NCI-H2227 (cell line): ENCODE measurements around the gene KCNQ1.

Source experiments
- DNase-seq: peaks from one replicate; lab custom pipeline; 2025; ENCODE audit not compliant: unreplicated experiment; lab: John Stamatoyannopoulos, UW

KCNQ1 gene

GRCh38 chr11:2831781-2832532 is 387.1 kb downstream of the KCNQ1 start:
- no peak for DNase-seq

DNA sequence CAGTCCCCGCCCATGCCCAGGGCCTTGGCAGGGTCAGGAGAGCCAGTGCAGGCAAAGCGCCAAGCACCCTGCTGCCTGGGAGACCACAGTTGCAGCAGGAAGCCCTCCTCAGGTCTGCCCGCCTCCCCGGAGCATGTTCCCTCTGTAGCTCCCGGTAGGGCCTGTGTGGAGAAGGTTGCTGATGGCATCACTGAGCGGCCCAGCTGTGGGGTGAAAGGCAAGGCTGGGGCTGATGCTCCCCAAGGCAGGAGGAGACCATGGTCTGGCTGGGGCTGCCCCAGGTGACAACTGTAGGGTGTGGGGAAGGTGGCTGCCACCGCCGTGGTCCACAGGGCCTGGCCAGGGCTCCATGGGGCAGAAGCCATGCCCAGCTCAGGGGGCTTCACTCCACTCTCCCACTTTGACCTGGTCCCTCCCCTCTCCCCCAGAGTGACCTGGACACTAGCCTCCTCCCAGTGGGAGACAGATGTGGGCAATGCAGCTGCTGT is 387.8 kb downstream of the KCNQ1 start:
- no peak for DNase-seq

GRCh38 chr11:2833051-2833715 is 388.4 kb downstream of the KCNQ1 start:
- DNase-seq: no peak

DNA sequence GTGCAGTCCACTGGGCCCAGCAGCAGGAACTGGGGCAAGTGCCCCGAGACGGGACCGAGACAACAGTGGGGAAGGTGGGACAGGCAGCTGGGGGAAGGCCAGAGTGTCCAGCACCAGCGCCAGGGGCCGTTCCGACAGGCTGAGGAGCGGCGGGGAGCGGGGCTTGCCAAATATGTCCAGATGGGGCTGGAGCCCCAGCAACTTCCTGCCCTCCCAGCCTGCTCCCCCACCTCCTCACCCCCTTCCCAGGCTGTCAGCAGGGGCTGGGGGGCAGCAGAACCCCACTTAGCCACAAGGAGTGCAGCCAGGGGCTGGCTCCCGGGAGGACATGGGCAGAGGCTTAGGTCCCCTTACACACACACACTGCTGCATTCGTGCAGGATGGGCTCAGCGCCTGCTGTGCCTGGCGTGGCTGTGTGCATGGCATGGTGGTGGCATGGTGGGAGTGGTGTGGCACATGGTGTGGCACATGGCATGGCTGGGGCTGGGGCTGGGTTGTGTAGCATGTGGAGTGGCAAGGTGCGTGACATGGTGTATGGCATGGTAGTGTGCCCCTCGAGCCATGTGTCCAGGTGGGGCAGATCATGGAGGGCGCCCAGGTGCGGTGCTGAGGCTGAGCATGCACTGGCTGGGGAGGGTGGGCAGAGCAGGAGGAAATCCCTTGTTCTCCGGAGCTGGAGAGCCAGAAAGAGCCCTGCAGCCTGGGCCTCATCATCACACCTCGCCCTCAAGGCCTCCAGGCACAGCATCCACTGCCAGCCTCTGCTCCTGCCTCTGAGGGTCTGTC is 389.1 kb downstream of the KCNQ1 start:
- DNase-seq: no peak

DNA sequence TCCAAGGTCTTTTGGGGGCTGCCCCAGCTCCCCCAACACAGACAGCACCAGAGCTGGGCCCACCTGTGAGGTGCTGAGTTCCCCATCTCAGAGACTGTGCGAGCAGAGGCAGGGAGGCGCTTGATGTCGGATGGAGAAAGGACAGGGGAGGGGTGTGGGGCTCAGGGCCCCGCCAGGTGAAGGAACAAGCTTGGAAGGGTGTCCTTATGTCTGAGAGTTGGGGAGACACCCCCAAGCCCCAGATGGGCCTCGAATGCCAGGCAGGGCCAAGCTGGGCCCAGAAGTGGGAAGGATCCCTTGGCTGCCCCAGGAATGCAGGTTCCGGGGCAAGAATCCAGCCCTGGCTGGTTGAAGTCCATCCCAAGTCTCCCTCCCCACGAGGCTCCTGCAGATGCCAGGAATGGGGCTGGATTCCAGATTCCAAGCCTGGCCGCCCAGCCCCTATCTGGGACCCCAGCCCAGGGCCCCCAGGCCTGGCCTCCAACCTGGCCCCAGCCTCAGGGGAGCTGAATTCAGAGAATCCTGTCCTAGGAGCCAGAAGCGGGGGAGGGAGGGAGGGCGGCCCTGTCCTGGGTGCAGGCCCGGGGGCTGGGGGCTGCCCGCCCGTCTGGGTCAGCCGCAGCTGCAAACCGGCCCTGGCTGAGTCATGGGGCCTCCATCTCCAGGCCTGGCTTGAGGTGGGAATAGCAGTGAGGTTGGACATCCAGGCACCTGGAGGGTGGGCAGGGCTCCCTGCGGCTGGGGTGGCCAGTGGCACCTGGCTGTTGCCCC is 389.9 kb downstream of the KCNQ1 start:
- DNase-seq: no peak

DNA sequence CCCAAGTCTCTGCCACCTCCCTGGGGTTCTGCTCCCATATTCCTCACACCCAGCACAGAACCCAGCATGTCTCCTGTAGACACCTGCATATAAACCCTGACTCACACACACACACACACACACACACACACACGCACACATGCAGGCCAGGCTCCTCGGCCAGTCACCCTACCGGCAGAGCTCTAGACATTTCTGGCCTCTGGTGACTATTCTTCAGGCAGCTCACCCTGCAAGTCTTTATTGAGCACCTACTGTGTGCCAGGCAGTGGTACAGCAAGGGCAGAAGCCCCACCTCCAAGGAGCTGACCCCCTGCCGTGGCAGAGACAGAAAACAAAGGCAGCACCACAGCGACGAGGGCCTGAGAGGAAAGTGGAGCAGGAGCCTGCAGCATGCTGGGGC is 390.5 kb downstream of the KCNQ1 start:
- no peak for DNase-seq

GRCh38 chr11:2835751-2836150 is 390.9 kb downstream of the KCNQ1 start:
- no peak for DNase-seq

DNA sequence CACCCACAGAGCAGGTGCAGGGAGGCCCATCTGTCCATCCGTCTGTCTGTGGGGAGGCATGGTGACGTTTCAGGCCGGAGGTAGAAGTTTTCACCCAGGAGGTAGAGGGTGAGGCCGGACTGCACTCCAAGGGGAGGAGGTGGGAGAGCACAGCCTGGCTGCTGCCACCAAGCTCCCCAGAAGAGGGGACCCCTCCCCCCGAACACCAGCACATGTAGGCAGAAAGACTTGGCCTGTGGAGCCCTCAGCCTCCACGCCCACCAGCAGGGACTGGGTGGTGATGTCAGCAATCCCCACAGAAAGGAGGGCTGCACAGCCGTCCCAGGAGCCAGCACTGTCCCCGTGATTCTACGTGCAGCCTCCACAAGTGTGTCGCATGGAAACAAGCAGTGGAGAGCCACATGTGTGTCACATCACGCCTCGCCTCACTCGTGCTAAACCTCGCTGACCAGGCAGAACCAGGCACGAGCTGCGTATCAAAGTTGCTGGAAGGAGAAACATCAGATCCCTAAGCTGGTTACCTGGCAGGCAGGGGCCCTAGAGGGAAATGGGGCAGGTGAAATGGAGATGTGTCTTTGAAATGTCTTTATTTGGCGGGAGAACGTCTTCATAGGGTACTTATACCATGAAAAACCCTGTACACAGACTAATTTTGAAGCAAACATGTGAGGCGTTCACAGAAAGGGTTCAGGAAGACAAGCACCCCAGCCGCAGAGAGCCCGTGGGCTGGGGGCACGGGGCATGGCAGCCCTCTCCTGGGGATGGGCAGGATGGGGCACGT is 391.7 kb downstream of the KCNQ1 start:
- no peak for DNase-seq

DNA sequence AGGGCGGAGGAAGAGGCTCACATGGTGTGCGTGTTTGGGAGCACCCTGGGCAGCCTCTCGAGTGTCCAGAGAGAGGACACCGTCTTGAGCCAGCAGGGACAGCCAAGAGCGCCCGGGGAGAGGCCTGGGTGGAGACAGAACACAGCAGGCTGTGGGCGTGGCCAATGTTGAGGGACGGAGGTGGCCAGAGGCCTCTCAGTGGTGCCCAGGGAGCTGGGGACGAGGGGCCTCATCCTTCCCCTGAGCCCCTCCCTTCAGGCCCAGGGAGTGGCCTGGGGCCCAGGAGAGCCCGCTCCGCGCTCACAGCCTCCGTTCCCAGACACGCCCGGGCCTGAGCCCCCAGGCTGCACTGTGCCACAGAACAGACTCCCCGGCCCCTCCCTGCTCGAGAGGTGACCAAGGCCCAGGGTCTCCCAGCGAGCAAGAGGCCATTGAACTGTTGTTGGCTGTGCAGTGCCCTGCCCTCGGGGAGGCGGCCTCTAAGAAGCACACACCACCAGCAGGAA is 392.3 kb downstream of the KCNQ1 start:
- DNase-seq: peak; percentile 47

- no peak for DNase-seq
Observed at GRCh38 chr11:2837651-2838050, 392.8 kb downstream of the KCNQ1 start.

GRCh38 chr11:2838091-2838490 is 393.3 kb downstream of the KCNQ1 start:
- no peak for DNase-seq

DNA sequence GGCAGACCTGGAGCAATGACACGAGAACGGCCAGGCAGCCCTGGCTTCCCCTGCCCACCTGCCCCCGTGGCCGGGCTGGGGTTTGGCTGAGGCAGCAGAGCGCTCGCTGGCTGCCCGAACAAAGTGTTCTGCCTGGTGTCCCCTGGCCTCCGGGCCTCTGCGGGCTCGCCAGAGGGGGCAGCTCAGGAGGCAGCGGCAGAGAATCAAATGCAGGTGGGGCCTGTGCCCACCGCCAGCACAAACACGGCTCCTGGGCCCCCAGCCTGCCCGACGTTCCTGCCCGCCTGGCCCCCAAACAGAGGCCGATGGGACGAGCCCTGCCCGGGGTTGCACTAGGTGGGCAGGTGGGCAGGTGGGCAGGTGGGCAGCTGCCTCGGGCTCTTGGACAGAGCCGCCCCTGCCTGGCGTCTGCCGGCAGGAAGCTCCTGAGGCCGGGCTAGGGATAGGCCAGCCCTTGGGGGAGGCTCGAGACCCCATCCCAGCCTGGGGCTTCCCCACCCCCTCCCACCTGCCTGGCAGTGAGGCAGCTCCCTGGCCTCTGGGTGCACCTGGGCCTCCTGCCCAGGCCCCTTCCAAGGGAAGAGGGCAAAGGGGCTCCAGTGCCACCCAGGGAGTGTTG is 394.0 kb downstream of the KCNQ1 start:
- no peak for DNase-seq

DNA sequence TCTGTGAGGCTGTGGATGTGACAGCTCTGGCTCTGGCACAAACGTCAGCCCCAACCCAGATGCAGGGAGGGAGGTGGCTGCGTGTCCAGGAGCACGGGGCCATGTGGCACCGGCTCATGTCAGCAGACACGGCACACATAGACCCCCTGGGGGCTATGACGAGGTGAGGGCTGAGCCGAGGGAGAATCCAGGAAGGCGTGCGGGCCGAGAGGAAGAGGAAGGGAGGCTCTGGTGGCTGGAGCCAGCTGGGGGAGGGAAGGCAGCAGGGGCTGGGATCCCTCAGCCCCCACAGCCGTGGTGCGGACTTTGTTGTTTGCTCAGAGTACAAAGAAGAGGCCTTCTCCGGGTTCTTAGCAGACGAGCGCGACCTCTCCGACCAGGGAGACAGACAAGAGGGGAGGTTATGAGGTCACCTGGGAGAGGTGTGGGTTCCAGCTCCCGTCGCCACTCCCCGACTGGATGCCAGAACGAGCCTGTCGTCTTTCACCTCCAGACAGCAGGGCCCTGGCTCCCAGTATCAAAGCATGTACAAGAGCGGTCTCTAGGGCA is 394.7 kb downstream of the KCNQ1 start:
- no peak for DNase-seq

DNA sequence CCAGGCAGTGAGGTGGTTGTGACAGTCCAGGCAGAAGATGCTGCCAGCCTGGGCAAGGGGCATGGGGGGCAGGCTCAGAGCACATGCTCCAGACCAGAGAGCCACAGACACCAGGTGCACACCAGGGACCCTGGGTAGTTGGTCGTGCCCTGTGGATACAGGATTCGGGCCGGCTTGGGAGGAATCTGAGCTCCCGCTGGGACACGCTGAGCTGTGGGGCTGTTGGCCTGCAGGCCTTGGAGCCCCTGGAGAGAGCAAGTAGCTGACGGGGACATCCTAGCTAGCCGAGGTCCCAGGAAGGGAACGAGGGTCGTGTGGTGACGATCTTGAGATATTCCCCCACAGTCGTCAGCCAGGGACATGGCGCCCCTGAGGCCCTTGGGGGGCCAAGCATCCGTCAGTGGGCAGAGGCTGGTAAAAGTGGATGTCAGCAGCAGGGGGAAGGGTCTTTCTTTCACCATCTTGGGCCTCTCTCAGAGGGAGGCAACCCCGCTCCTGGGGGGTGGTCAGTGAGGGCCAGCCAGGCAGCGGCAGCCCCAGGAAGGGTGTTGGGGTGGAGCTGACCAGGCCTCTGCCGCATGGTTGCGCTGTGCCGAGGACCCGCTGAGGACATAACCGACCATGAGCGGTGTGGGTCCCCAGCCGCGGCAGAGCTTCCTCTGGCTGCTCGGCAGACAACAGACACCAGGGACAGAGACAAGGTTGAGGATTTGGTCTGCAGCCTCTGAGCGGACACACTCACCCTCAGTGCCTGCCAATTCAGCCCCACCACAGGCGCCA is 396.8 kb downstream of the KCNQ1 start:
- no peak for DNase-seq

DNA sequence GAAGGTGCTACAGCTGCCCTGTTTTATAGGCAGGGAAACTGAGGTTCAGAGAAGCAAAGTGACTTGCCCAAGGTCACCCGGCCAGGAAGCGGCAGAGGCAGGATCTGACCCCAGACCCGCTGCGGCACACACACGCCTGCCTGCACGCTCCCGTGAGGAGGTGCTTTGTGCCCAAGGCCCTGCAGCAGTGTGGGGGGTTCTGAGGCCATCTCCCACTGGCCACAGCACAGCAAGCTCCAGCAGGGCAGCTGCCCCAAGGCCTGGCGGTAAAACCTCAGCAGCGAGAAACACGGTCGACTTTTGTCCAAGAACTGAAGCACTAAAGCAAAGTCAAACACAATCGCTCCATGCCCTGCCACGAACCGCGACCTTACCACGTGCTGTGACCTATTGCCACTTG is 398.1 kb downstream of the KCNQ1 start:
- DNase-seq: no peak

GRCh38 chr11:2843551-2843950 is 398.7 kb downstream of the KCNQ1 start:
- no peak for DNase-seq

DNA sequence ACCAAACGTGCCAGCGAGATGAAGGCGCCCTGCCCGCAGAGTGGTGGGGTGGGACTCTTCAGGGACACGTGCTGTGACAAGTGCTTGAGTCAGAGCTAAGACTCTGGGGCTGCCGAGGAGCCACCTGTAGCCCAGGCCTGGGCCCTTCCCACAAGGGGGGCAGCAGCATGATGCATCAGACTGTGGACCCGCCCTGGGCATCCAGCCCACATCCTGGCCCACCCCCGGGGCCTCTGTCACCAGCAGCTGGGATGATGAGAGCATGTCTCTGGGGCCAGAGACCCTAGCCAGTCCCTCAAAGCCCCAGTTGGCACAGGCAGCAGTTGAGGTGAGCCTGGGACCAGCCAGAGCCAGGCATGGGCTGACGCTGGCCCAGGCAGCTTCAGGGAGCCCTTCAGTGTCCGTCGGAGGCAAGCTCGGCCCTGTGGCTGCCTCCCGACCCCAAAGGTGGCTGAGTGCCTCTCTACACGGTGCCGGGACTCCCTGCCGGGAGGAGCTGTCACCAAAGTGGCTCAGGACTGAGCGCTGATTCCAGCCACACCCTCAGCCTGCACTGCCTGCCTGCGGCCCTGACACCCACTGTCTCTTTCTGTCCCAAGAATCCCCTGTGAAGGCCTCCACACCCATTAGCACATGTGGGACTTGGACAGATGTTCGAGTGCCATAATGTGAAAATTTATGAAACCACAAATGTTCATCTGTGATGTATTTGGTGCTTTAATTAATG is 399.5 kb downstream of the KCNQ1 start:
- DNase-seq: no peak

DNA sequence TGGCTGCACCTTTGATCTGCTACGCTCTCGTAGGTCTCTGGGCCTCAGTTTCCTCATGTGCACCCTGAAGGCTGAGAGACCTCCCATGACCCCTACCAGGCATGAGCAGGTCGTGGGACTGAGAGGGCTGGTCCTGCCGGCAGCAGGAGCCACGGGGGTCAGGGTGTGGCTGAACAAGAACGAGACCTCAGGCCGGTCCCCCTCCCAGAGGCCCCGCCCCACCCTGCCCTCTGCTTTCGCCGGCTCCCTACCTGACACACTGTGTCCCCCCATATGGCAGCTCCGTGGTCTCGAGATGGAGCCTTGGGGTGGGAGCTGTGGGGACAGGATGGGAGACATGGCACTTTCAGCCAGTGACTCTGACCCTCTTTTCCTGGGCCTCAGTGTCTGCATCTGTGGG is 400.2 kb downstream of the KCNQ1 start:
- DNase-seq: no peak
